Sigmoid colon (tissue), 7 donors: ENCODE results near the gene PRSS22. TPM values are rescaled to one million over a fixed set of nuclear protein-coding genes. Genes with fewer than 3 reads are reported as not detected.
A peak's percentile ranks its signal among the peaks of the same experiment; 100 is the strongest.

Experiments used
- DNase-seq: peaks from one replicate; pipeline ENCODE4 v3.0.0-alpha.2; 2019
- H3K27ac ChIP-seq, 4 donors: fragments of 200-600 bp; sonication (generic); one replicate each; pipeline ENCODE4 v1.5.1; 2016 to 2019; ENCODE audit warnings: mild to moderate bottlenecking in 1 of 4
- H3K27me3 ChIP-seq, 3 donors: fragments of 200-600 bp; sonication (generic); one replicate each; pipeline ENCODE4 v1.5.1; 2019; ENCODE audit warnings: mild to moderate bottlenecking in 1 of 3
- H3K36me3 ChIP-seq, 4 donors: fragments of 200-600 bp; sonication (generic); one replicate each; pipeline ENCODE4 v1.5.1; 2016 to 2019
- H3K4me1 ChIP-seq, 4 donors: fragments of 200-600 bp; sonication (generic); one replicate each; pipeline ENCODE4 v1.5.1; 2017 to 2019
- H3K4me3 ChIP-seq, 4 donors: fragments of 200-600 bp; sonication (generic); one replicate each; pipeline ENCODE4 v1.5.1; 2017 to 2019; ENCODE audit warnings: mild to moderate bottlenecking in 2 of 4, moderate library complexity in 1 of 4
- H3K9me3 ChIP-seq, 4 donors: fragments of 200-600 bp in 3 of 4; sonication (generic) in 3 of 4; one replicate each; pipeline versions ENCODE4 v1.5.1 to v1.6.1; 2013 to 2019
- EP300 ChIP-seq, 4 donors: sonication (generic); formaldehyde crosslinking; IDR thresholded peaks; one replicate each; pipeline ENCODE4 v1.6.1; 2017; ENCODE audit warnings: antibody characterized with exemption in 4 of 4
- POLR2A ChIP-seq, 2 donors: fragments of 450-650 bp; IDR thresholded peaks; one replicate each; pipeline ENCODE4 v1.6.1; 2016; ENCODE audit warnings: antibody characterized with exemption in 2 of 2, mild to moderate bottlenecking in 2 of 2, moderate library complexity in 2 of 2
- POLR2AphosphoS5 ChIP-seq, 4 donors: sonication (generic); formaldehyde crosslinking; IDR thresholded peaks; one replicate each; pipeline ENCODE4 v1.6.1; 2017; ENCODE audit warnings: antibody characterized with exemption in 4 of 4
- WGBS, 2 donors: extraction: QIAGEN DNeasy Blood & Tissue Kit; methylation state at CpG; one replicate each; pipeline ENCODE4 v1.1.7; 2013; 5-methylcytosine and 5-hydroxymethylcytosine counted together
- intact Hi-C: fragments of 100-400 bp; cut with DNase I; formaldehyde crosslinking; loops from one replicate; pipeline ENCODE4 v1.15.1; 2023
- polyA plus RNA-seq, 3 donors: library from polyadenylated mRNA; stranded (reverse); fragments of 200-250 nt; gene quantifications; one replicate each; pipeline ENCODE4 v1.2.3, GENCODE V29; 2013
- total RNA-seq, 4 donors: library from RNA; depleted of rRNA; stranded (reverse); fragments of >200 nt; gene quantifications; one replicate each; pipeline ENCODE4 v1.1.0, GENCODE V29; 2016
- TF ChIP-seq, protein P1 (sequence below), 4 experiments: fragments of 450-650 bp in 3 of 4; fragments of 200-600 bp in 1 of 4; IDR thresholded peaks; one replicate each; pipeline ENCODE4 v1.5.1; 2016 to 2019; ENCODE audit warnings: antibody characterized with exemption in 4 of 4, mild to moderate bottlenecking in 3 of 4, moderate library complexity in 2 of 4
- donor health status: healthy with polysubstance abuse.
- donor health status: Bipolar disorder and iron deficiency.
- donor health status: healthy.

The PRSS22 gene
- total and polyA plus RNA-seq, 7 donors = 20.8 TPM; not detected in 6

DNA sequence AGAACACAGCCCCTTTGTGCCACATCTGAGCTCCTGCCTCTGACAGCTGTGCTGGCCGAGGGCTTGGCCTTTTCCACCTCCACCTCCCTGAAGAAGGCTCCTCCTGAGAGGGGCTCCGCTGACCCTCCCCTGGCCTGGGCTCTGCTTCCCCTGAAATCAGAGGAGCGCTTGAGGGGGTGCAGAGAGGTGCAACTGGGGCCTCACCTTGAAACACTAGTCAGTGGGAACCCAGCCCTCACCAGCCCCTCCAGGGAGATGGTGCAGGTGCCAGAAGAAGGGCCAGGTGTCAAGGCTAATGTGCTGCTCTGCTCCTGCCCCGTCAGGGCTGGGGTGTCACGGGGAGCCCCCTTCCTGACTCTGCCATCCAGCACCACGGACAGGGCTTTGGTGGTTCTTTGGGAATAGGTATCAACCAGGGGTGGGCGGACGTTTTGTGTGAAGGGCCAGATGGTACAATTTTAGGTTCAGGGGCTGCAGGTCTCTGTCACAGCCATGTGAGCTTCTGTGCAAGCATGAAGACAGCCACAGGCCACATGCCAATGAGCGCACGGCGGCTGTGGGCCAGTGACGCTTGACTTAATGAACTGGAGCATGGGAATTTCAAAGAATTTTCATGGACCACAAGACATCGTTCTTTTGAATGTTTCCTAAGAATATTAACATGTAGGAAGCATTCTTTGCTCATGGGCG lies 30.0 kb downstream of the PRSS22 start:
- 87 to 88% methylated on average over 14 of the region's 14 CpGs for WGBS, 2 donors
- peak; percentile 26 for DNase-seq
- Histone ChIP-seq H3K36me3 (no peaks in the 10 kb centered on the region), H3K4me3 (no peak overlapping the region), H3K9me3 (no peaks in the 10 kb centered on the region), H3K4me1 (no peaks in the 10 kb centered on the region), H3K27ac (no peak overlapping the region), H3K27me3 (peaks cover 0 to 44% (median 0%) of the 10 kb centered on the region in 3 donors)
- TF ChIP-seq EP300 (IDR thresholded peaks at IDR 0.05) (no peak), POLR2AphosphoS5 (IDR thresholded peaks at IDR 0.05) (no peak), POLR2A (IDR thresholded peaks at IDR 0.05) (no peak)
- TF ChIP-seq, protein P1, sequence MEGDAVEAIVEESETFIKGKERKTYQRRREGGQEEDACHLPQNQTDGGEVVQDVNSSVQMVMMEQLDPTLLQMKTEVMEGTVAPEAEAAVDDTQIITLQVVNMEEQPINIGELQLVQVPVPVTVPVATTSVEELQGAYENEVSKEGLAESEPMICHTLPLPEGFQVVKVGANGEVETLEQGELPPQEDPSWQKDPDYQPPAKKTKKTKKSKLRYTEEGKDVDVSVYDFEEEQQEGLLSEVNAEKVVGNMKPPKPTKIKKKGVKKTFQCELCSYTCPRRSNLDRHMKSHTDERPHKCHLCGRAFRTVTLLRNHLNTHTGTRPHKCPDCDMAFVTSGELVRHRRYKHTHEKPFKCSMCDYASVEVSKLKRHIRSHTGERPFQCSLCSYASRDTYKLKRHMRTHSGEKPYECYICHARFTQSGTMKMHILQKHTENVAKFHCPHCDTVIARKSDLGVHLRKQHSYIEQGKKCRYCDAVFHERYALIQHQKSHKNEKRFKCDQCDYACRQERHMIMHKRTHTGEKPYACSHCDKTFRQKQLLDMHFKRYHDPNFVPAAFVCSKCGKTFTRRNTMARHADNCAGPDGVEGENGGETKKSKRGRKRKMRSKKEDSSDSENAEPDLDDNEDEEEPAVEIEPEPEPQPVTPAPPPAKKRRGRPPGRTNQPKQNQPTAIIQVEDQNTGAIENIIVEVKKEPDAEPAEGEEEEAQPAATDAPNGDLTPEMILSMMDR (IDR thresholded peaks at IDR 0.05) = no peak
- intact Hi-C loops = no loop called here

DNA sequence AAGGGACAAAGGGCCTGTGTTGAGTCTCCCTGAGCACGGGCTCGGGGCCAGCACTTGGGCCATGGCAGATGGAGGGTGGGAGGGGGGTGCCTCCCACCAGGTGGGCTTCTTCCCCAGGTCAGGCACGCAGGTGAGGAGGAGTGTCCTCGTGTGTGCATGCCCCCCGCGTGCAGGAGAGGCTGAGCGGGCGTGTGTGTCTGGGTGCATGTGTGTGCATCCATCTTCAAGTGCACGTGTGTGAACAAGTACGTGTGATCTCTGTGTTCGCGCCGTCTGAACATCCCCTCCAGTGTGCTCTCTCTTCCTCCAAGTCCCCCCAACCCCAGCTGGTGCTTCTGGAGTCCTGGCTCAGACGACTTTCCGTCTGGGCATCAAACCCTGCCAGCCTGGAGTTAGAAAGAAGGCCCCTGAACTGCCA lies 30.6 kb downstream of the PRSS22 start:
- H3K36me3 ChIP-seq = no peaks in the 10 kb centered on the region
- TF ChIP-seq EP300 (IDR thresholded peaks at IDR 0.05) (no peak), POLR2A (IDR thresholded peaks at IDR 0.05) (no peak), POLR2AphosphoS5 (IDR thresholded peaks at IDR 0.05) (no peak)
- TF ChIP-seq, protein P1 (IDR thresholded peaks at IDR 0.05) = no peak
- peaks cover 0 to 38% (median 0%) of the 10 kb centered on the region in 3 donors for H3K27me3 ChIP-seq
- intact Hi-C loops = no loop called here
- H3K27ac ChIP-seq = no peak overlapping the region
- WGBS, 2 donors = 80 to 82% methylated on average over 15 of the region's 15 CpGs
- DNase-seq = peak; percentile 48
- H3K4me3 ChIP-seq = no peak overlapping the region
- no peaks in the 10 kb centered on the region for H3K4me1 ChIP-seq
- no peaks in the 10 kb centered on the region for H3K9me3 ChIP-seq

DNA sequence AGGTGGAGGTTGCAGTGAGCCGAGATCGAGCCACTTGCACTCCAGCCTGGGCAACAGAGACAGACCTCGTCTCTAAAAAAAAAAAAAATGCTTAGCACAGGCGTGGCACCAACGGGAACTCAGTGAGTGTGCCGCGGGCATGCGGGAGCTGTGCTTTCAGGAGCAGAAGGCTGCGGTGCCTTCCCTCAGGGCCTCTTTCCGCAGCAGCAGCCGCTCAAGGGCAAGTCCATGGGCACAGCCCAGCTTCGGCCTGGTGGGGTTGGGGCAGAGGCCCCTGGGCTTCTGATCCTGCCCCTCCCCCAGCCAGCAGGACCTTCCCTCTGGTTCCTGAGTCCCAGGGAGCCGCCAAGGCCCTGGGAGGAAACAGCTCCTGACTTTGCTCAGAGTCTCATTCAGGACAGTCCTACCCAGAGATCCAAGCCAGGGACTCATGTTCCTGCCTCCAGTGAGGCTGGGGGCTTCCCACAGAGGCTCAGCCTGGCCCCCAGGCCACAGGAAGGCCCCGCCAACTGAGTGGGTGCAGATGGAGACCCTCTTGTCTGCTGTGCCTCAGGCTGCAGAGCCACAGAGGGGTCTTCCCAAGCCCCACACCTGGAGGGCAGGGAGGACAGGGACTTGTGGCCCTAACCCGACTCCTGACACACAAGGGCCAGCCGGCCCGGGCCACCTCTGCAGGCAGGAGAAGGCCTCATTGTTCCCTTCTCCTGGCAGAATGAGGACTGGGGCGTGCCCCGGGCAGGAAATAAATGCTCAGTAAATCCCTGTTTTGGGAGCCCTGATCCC lies 31.2 kb downstream of the PRSS22 start:
- H3K27me3 ChIP-seq = peaks cover 0 to 32% (median 0%) of the 10 kb centered on the region in 3 donors

DNA sequence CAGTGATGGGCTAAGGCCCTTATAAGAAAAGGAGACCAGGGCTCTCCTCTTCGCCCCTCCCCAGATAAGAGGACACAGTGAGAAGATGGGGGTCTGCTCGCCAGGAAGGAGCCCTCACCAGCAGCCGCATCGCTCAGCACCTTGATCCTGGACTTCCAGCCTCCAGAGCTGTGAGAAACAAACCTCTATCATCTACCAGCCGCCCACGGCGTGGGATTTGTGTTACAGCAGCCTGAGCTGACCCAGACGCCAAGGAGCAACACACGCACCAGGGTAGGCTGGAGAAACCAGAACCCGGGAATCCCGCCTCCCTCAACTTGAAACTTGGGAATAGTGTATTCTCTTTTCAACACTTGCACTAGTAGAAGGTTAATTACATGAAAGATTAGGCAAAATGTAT lies 32.1 kb downstream of the PRSS22 start:
- no peak overlapping the region for H3K27ac ChIP-seq
- 89 to 90% methylated on average over 11 of the region's 11 CpGs for WGBS, 2 donors
- intact Hi-C loops = no loop called here
- no peak overlapping the region for H3K4me3 ChIP-seq
- no peaks in the 10 kb centered on the region for H3K9me3 ChIP-seq
- H3K36me3 ChIP-seq = no peaks in the 10 kb centered on the region
- TF ChIP-seq, protein P1 (IDR thresholded peaks at IDR 0.05) = no peak
- TF ChIP-seq EP300 (IDR thresholded peaks at IDR 0.05) (no peak), POLR2AphosphoS5 (IDR thresholded peaks at IDR 0.05) (no peak), POLR2A (IDR thresholded peaks at IDR 0.05) (no peak)
- peaks cover 0 to 23% (median 0%) of the 10 kb centered on the region in 3 donors for H3K27me3 ChIP-seq
- H3K4me1 ChIP-seq = no peaks in the 10 kb centered on the region
- DNase-seq = peak; percentile 19

More for the DNA sequence above, 31.2 kb downstream of the PRSS22 start:
- Histone ChIP-seq H3K9me3 (no peaks in the 10 kb centered on the region), H3K36me3 (no peaks in the 10 kb centered on the region), H3K27ac (no peak overlapping the region), H3K4me3 (no peak overlapping the region), H3K4me1 (no peaks in the 10 kb centered on the region)
- TF ChIP-seq, protein P1 (IDR thresholded peaks at IDR 0.05) = no peak
- no peak for TF ChIP-seq POLR2AphosphoS5 (IDR thresholded peaks at IDR 0.05)
- no peak for TF ChIP-seq POLR2A (IDR thresholded peaks at IDR 0.05)
- TF ChIP-seq EP300 (IDR thresholded peaks at IDR 0.05) = no peak
- DNase-seq = peak; percentile 48
- intact Hi-C loops = no loop called here
- WGBS, 2 donors = 47 to 71% methylated on average over 19 of the region's 19 CpGs
